SK-N-SH treated with all-trans-retinoic acid at 6 μM for 48 hours (cell line): ENCODE results near the gene PRDM5.

Experiments
- ARNTL ChIP-seq: fragments of 450-650 bp; formaldehyde crosslinking; IDR thresholded peaks from 2 replicates; pipeline ENCODE4 v1.5.0; 2020; ENCODE audit warnings: low read depth, mild to moderate bottlenecking, moderate library complexity, borderline replicate concordance
- CSDC2 ChIP-seq: fragments of 250-450 bp; sonication (Bioruptor Pico); IDR thresholded peaks from 2 replicates; pipeline ENCODE4 v1.5.0; 2020; ENCODE audit warnings: mild to moderate bottlenecking, moderate library complexity
- PATZ1 ChIP-seq: fragments of 250-450 bp; sonication (Bioruptor Pico); IDR thresholded peaks from 2 replicates; pipeline ENCODE4 v1.8.0; 2020; ENCODE audit warnings: mild to moderate bottlenecking, moderate library complexity, borderline replicate concordance
- PPARA ChIP-seq: fragments of 250-450 bp; sonication (Bioruptor Pico); IDR thresholded peaks from 2 replicates; pipeline ENCODE4 v1.5.0; 2020; ENCODE audit warnings: mild to moderate bottlenecking, borderline replicate concordance
- RARB ChIP-seq: fragments of 250-450 bp; sonication (Bioruptor Pico); IDR thresholded peaks from 2 replicates; pipeline ENCODE4 v1.8.0; 2021; ENCODE audit warnings: mild to moderate bottlenecking, moderate library complexity
- ZC3H10 ChIP-seq: fragments of 250-450 bp; sonication (Bioruptor Pico); IDR thresholded peaks from 2 replicates; pipeline ENCODE4 v1.5.1; 2021; ENCODE audit warnings: mild to moderate bottlenecking, moderate library complexity
- ZFP3 ChIP-seq: fragments of 250-450 bp; sonication (Bioruptor Pico); IDR thresholded peaks from 2 replicates; pipeline ENCODE4 v1.5.0; 2020; ENCODE audit warnings: mild to moderate bottlenecking, moderate library complexity
- ZFP30 ChIP-seq: fragments of 450-650 bp; formaldehyde crosslinking; IDR thresholded peaks from 2 replicates; pipeline ENCODE4 v1.5.0; 2022; ENCODE audit warnings: mild to moderate bottlenecking, moderate library complexity
- ZNF565 ChIP-seq: fragments of 450-650 bp; formaldehyde crosslinking; conservative IDR thresholded peaks from 2 replicates; pipeline ENCODE4 v1.5.0; 2020; ENCODE audit warnings: low read depth, mild to moderate bottlenecking, moderate library complexity

- no peak for TF ChIP-seq PATZ1 (CRISPR knock-in tag)
- TF ChIP-seq ZFP3 (CRISPR knock-in tag) = no peak
- no peak for TF ChIP-seq RARB (CRISPR knock-in tag)
- no peak for TF ChIP-seq ARNTL (CRISPR knock-in tag)
- no peak for TF ChIP-seq CSDC2 (CRISPR knock-in tag)
- TF ChIP-seq ZNF565 (CRISPR knock-in tag) = no peak
- TF ChIP-seq ZC3H10 (CRISPR knock-in tag) = no peak
- no peak for TF ChIP-seq PPARA (CRISPR knock-in tag)
- TF ChIP-seq ZFP30 (CRISPR knock-in tag) = no peak
Measured at GRCh38 chr4:120861852-120862251, 60.7 kb downstream of the PRDM5 start.
